HepG2 (cell line): Measurements from ENCODE around the gene FAM210A. TPM values are rescaled to one million over a fixed set of nuclear protein-coding genes. Genes with fewer than 3 reads are reported as not detected.

ENCODE experiments used
- ATAC-seq: fragments of 200-7000 bp; cut with Tn5 transposase; 3 replicates; pipeline ENCODE4 v1.9.1; 2020; ENCODE audit warnings: mild to moderate bottlenecking, moderate library complexity
- BruUV-seq: library from RNA; stranded (reverse); fragments of 400-500 nt; replicated peaks from 2 replicates; lab custom pipeline; 2021; lab: Mats Ljungman, UMichigan
- CTCF ChIA-PET: fragments of 300-600 bp; formaldehyde crosslinking; extraction: SDS; loops from one replicate; lab custom pipeline; 2021; ENCODE audit warnings: low total read pairs, inconsistent platforms, low intra/inter-chr PET ratio; lab: Yijun Ruan, JAX
- POLR2A ChIA-PET: fragments of 350-600 bp; sonication (Branson Sonifier 250); formaldehyde crosslinking; loops from one replicate; lab custom pipeline; 2020; ENCODE audit warnings: antibody characterized with exemption, inconsistent platforms; lab: Yijun Ruan, JAX
- DNase-seq: peaks from one replicate; pipeline ENCODE4 v3.0.0-alpha.2; 2015; ENCODE audit warnings: low spot score
- FAIRE-seq: peaks from 3 replicates; lab custom pipeline; 2011; peaks lifted over from hg19 to GRCh38; lab: Jason Lieb, UNC
- H2AFZ ChIP-seq: one replicate; pipeline ENCODE4 v1.6.1; 2011; ENCODE audit warnings: low read length, inconsistent platforms
- H3K27ac ChIP-seq: fragments of 300-600 bp; 3 replicates; pipeline ENCODE4 v1.8.0; 2011; ENCODE audit warnings: mixed run types, mild to moderate bottlenecking, mixed read lengths, low read length, inconsistent platforms; ENCODE audit not compliant: insufficient read depth; ENCODE audit errors: extremely low read length
- H3K27me3 ChIP-seq, 2 experiments: fragments of 200-600 bp in 1 of 2; 2 replicates in 1 of 2; 3 replicates in 1 of 2; pipeline versions ENCODE4 v1.6.0 to v1.8.0; 2011; ENCODE audit warnings: low read length in 2 of 2, mild to moderate bottlenecking in 2 of 2, moderate library complexity in 2 of 2, inconsistent platforms in 1 of 2; ENCODE audit not compliant: insufficient read depth in 2 of 2, control insufficient read depth in 1 of 2
- H3K36me3 ChIP-seq, 2 experiments: fragments of 200-600 bp in 1 of 2; replicated peaks in 1 of 2; 2 replicates in 1 of 2; 3 replicates in 1 of 2; pipeline versions ENCODE4 v1.5.1 to v1.8.0; 2011; ENCODE audit warnings: low read length in 2 of 2, inconsistent platforms in 1 of 2; ENCODE audit not compliant: insufficient read depth in 2 of 2, control insufficient read depth in 1 of 2
- H3K4me1 ChIP-seq: 2 replicates; pipeline ENCODE4 v1.5.1; 2012; ENCODE audit warnings: low read length, inconsistent platforms; ENCODE audit not compliant: insufficient read depth
- H3K4me2 ChIP-seq: 2 replicates; pipeline ENCODE4 v1.6.0; 2011; ENCODE audit warnings: low read depth, low read length, inconsistent platforms
- H3K4me3 ChIP-seq, 3 experiments: fragments of 200-600 bp in 1 of 3; sonication (generic), shearing (Covaris generic) in 1 of 3; replicated peaks in 1 of 3; 2 replicates each; pipeline ENCODE4 v1.5.1; 2011 to 2016; ENCODE audit warnings: low read length in 3 of 3, inconsistent platforms in 2 of 3, low read depth in 2 of 3, mild to moderate bottlenecking in 2 of 3, control low read depth in 1 of 3, mixed read lengths in 1 of 3; ENCODE audit not compliant: insufficient read depth in 1 of 3
- H3K79me2 ChIP-seq: one replicate; pipeline ENCODE4 v1.6.1; 2011; ENCODE audit warnings: low read length, inconsistent platforms; ENCODE audit not compliant: insufficient read depth
- H3K9ac ChIP-seq: 2 replicates; pipeline ENCODE4 v1.6.0; 2011; ENCODE audit warnings: mild to moderate bottlenecking, low read depth, low read length, inconsistent platforms; ENCODE audit not compliant: insufficient read depth
- H3K9me3 ChIP-seq: 2 replicates; pipeline ENCODE4 v1.5.1; 2012; ENCODE audit warnings: mild to moderate bottlenecking, low read length
- H4K20me1 ChIP-seq: 2 replicates; pipeline ENCODE4 v1.6.0; 2011; ENCODE audit warnings: inconsistent platforms, mild to moderate bottlenecking, low read length, moderate library complexity; ENCODE audit not compliant: insufficient read depth
- HDAC2 ChIP-seq: sonication (generic); formaldehyde crosslinking; IDR thresholded peaks from 2 replicates; pipeline ENCODE4 v1.4.0; 2020; ENCODE audit warnings: missing genetic modification reagents
- JUNB ChIP-seq: sonication (generic); formaldehyde crosslinking; IDR thresholded peaks from 2 replicates; pipeline ENCODE4 v1.8.0; 2022; ENCODE audit warnings: missing genetic modification reagents, mild to moderate bottlenecking, borderline replicate concordance
- KDM1A ChIP-seq: IDR thresholded peaks from 2 replicates; pipeline ENCODE4 v1.6.1; 2016; ENCODE audit warnings: missing compliant biosample characterization
- KIAA2018 ChIP-seq: sonication (generic); formaldehyde crosslinking; IDR thresholded peaks from 2 replicates; pipeline ENCODE4 v1.5.0; 2020; ENCODE audit warnings: mild to moderate bottlenecking, missing genetic modification reagents, borderline replicate concordance
- MED13 ChIP-seq: sonication (generic); formaldehyde crosslinking; IDR thresholded peaks from 2 replicates; pipeline ENCODE4 v1.5.0; 2020; ENCODE audit warnings: missing genetic modification reagents
- NAIF1 ChIP-seq: sonication (generic); formaldehyde crosslinking; IDR thresholded peaks from 2 replicates; pipeline ENCODE4 v1.5.0; 2020; ENCODE audit warnings: mild to moderate bottlenecking, missing genetic modification reagents, borderline replicate concordance
- NKX3-1 ChIP-seq: sonication (generic); formaldehyde crosslinking; IDR thresholded peaks from 2 replicates; pipeline ENCODE4 v1.5.0; 2020; ENCODE audit warnings: missing genetic modification reagents
- PAX8 ChIP-seq: sonication (generic); formaldehyde crosslinking; IDR thresholded peaks from 2 replicates; pipeline ENCODE4 v1.8.0; 2022; ENCODE audit warnings: mild to moderate bottlenecking, missing genetic modification reagents, borderline replicate concordance
- ZNF557 ChIP-seq: sonication (generic); formaldehyde crosslinking; IDR thresholded peaks from 2 replicates; pipeline ENCODE4 v1.4.0; 2020; ENCODE audit warnings: missing genetic modification reagents
- ZNF572 ChIP-seq: sonication (generic); formaldehyde crosslinking; IDR thresholded peaks from 2 replicates; pipeline ENCODE4 v1.5.1; 2020; ENCODE audit warnings: mild to moderate bottlenecking, missing genetic modification reagents
- ZNF598 ChIP-seq: sonication (generic); formaldehyde crosslinking; IDR thresholded peaks from 2 replicates; pipeline ENCODE4 v1.5.1; 2020; ENCODE audit warnings: mild to moderate bottlenecking, missing genetic modification reagents, borderline replicate concordance
- ZNF768 ChIP-seq: sonication (generic); formaldehyde crosslinking; IDR thresholded peaks from 2 replicates; pipeline ENCODE4 v1.4.0; 2020; ENCODE audit warnings: missing genetic modification reagents
- ZNF777 ChIP-seq: sonication (generic); formaldehyde crosslinking; IDR thresholded peaks from 2 replicates; pipeline ENCODE4 v1.4.0; 2020; ENCODE audit warnings: missing genetic modification reagents
- ZNF781 ChIP-seq: sonication (generic); formaldehyde crosslinking; IDR thresholded peaks from 2 replicates; pipeline ENCODE4 v1.5.1; 2020; ENCODE audit warnings: borderline replicate concordance, mild to moderate bottlenecking, missing genetic modification reagents; ENCODE audit errors: not compliant biosample characterization
- ZSCAN21 ChIP-seq: sonication (generic); formaldehyde crosslinking; IDR thresholded peaks from 2 replicates; pipeline ENCODE4 v1.8.0; 2022; ENCODE audit warnings: mild to moderate bottlenecking, missing genetic modification reagents, moderate library complexity, borderline replicate concordance
- ZSCAN25 ChIP-seq: sonication (generic); formaldehyde crosslinking; IDR thresholded peaks from 2 replicates; pipeline ENCODE4 v1.8.0; 2022; ENCODE audit warnings: mild to moderate bottlenecking, missing genetic modification reagents
- WGBS: methylation state at CpG from one replicate; pipeline ENCODE4 v1.1.6; 2017; ENCODE audit warnings: low lambda C conversion rate; 5-methylcytosine and 5-hydroxymethylcytosine counted together
- in situ Hi-C: cut with HindIII; loops from 2 replicates; pipeline ENCODE4 v1.10.0; 2017; ENCODE audit warnings: low pct_unique_long_range_greater_than_20kb; ENCODE audit not compliant: extremely low pct_ligation_motif_present
- intact Hi-C: fragments of 100-400 bp; cut with micrococcal nuclease; formaldehyde crosslinking; loops from one replicate; pipeline ENCODE4 v1.10.0; 2022; ENCODE audit not compliant: unreplicated experiment
- polyA plus RNA-seq, 8 experiments: library from polyadenylated mRNA; depleted of rRNA in 3 of 8; stranded (reverse) in 7 of 8; unstranded in 1 of 8; fragments of >200 nt; fragmentation: Illumina TruSeq in 4 of 8; extraction: Trizol in 4 of 8; gene quantifications; 2 replicates each; pipeline versions ENCODE4 v1.2.1 to v1.2.3, GENCODE V29; 2011 to 2016; ENCODE audit warnings: low read depth in 4 of 8, missing spikeins in 1 of 8, mixed read lengths in 1 of 8; ENCODE audit not compliant: insufficient read depth in 1 of 8
- total RNA-seq, 5 experiments: library from RNA; depleted of rRNA; stranded (reverse); fragments of >200 nt; fragmentation: Illumina TruSeq; extraction: Trizol; gene quantifications; 2 replicates each; pipeline ENCODE4 v1.2.3, GENCODE V29; 2016; ENCODE audit warnings: low read depth in 1 of 5
- TF ChIP-seq, protein P1 (sequence below): sonication (generic); formaldehyde crosslinking; IDR thresholded peaks from 2 replicates; pipeline ENCODE4 v1.4.0; 2020; ENCODE audit warnings: low read depth, mild to moderate bottlenecking, missing genetic modification reagents

Gene FAM210A
- total and polyA plus RNA-seq, 2 of the 13 experiments (the other 11 are each of a cell fraction or from before 2014, with no cell fraction given), result 33.2 to 37.5 TPM

DNA sequence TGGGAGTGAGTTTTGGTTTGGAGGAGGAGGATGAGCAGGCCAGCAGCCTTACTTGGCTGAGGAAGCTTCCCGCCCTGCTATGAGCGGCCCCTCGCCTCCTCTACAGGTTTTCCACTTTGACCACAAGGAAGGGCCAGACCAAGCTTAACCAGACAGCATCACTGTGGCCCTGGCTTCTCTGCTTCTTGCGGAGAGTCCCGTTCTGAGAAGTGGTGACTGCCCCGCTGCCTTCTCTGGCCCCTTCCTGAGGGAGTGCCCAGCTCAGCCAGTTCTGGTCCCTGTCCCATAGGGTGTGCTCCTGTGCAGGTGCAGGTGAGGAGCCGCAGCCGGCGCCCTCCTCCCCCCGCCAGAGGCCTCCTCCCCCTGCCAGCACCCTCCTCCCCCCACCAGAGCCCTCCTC lies 101.0 kb downstream of the FAM210A start:
- WGBS, result 95% methylated on average over 7 of the region's 10 CpGs
- POLR2A ChIA-PET, result no interaction called here
- Histone ChIP-seq H2AFZ (no peak overlapping the region), H3K9me3 (no peaks in the 10 kb centered on the region), H4K20me1 (no peaks in the 10 kb centered on the region), H3K27ac (no peak overlapping the region), H3K4me3 (no peak overlapping the region), H3K9ac (no peak overlapping the region), H3K4me2 (no peak overlapping the region), H3K4me1 (peaks cover 5% of the 10 kb centered on the region), H3K79me2 (no peaks in the 10 kb centered on the region), H3K27me3 (no peaks in the 10 kb centered on the region), H3K36me3 (no peaks in the 10 kb centered on the region)
- in situ Hi-C loops, result loop anchor here (5.0 to 25.0 kb wide), 4 partner anchors 68 to 613 kb away; partner anchors contain the start of gene LDLRAD4
- DNase-seq, result no peak
- BruUV-seq, result no TSS peak
- no peak for ATAC-seq
- intact Hi-C loops, result no loop called here
- FAIRE-seq, result no peak
- CTCF ChIA-PET, result no interaction called here
- TF ChIP-seq JUNB (no peak), ZNF557 (CRISPR knock-in tag) (no peak), KIAA2018 (no peak), ZNF777 (CRISPR knock-in tag) (no peak), MED13 (CRISPR knock-in tag) (no peak), ZSCAN25 (CRISPR knock-in tag) (no peak), ZNF781 (no peak), ZNF598 (no peak), ZSCAN21 (CRISPR knock-in tag) (no peak), ZNF768 (CRISPR knock-in tag) (no peak), KDM1A (CRISPR knock-in tag) (no peak), NKX3-1 (no peak), HDAC2 (CRISPR knock-in tag) (no peak), NAIF1 (CRISPR knock-in tag) (no peak), PAX8 (CRISPR knock-in tag) (no peak), ZNF572 (CRISPR knock-in tag) (no peak)
- TF ChIP-seq, protein P1, sequence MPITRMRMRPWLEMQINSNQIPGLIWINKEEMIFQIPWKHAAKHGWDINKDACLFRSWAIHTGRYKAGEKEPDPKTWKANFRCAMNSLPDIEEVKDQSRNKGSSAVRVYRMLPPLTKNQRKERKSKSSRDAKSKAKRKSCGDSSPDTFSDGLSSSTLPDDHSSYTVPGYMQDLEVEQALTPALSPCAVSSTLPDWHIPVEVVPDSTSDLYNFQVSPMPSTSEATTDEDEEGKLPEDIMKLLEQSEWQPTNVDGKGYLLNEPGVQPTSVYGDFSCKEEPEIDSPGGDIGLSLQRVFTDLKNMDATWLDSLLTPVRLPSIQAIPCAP (CRISPR knock-in tag), result no peak
